ENCODE data around the gene TMEM181. TPM values are rescaled to one million over a fixed set of nuclear protein-coding genes. Genes with fewer than 3 reads are reported as not detected.
A peak's percentile ranks its signal among the peaks of the same experiment; 100 is the strongest.
"Not testable (repeated sequence)": the region's sequence is repeated elsewhere in the genome, so short reads cannot be mapped to it uniquely, and the experiment has no call there.

The TMEM181 gene
- total and polyA plus RNA-seq, 2 experiments from 2014 or later: 17.9 to 21.0 TPM

GRCh38 chr6:158603261-158604047 is 43.6 kb downstream of the TMEM181 start:
- no peak overlapping the region for H3K4me3 ChIP-seq
- no peaks in the 10 kb centered on the region for H3K9me3 ChIP-seq (ENCODE audit: low read depth)
- H3K4me1 ChIP-seq (ENCODE audit: low read depth): peaks cover 7% of the 10 kb centered on the region
- no peak for DNase-seq (ENCODE audit: low read depth in 1 of 2, low spot score in 1 of 2)
- no peak for TF ChIP-seq CTCF (IDR thresholded peaks at IDR 0.05; ENCODE audit: low read depth, low read length)
- H3K27ac ChIP-seq: peak overlapping the region; percentile 30
- H3K27me3 ChIP-seq: no peaks in the 10 kb centered on the region
- H3K36me3 ChIP-seq: peaks cover 10% of the 10 kb centered on the region

GRCh38 chr6:158604048-158604406 is 44.1 kb downstream of the TMEM181 start:
- Histone ChIP-seq H3K4me3 (no peak overlapping the region), H3K27me3 (no peaks in the 10 kb centered on the region), H3K9me3 (ENCODE audit: low read depth) (no peaks in the 10 kb centered on the region), H3K36me3 (peaks cover 10% of the 10 kb centered on the region), H3K27ac (peak overlapping the region; percentile 30), H3K4me1 (ENCODE audit: low read depth) (peaks cover 7% of the 10 kb centered on the region)
- TF ChIP-seq CTCF (IDR thresholded peaks at IDR 0.05; ENCODE audit: low read depth, low read length): no peak
- no peak for DNase-seq (ENCODE audit: low read depth in 1 of 2, low spot score in 1 of 2)

GRCh38 chr6:158605266-158605878 is 45.5 kb downstream of the TMEM181 start:
- TF ChIP-seq CTCF (IDR thresholded peaks at IDR 0.05; ENCODE audit: low read depth, low read length): peak; percentile 76
- peaks cover 18% of the 10 kb centered on the region for H3K4me1 ChIP-seq (ENCODE audit: low read depth)
- peak; percentile 76 to 81 for DNase-seq (ENCODE audit: low read depth in 1 of 2, low spot score in 1 of 2)
- H3K4me3 ChIP-seq: no peak overlapping the region
- peaks cover 10% of the 10 kb centered on the region for H3K36me3 ChIP-seq
- H3K27ac ChIP-seq: peak overlapping the region; percentile 28
- H3K27me3 ChIP-seq: no peaks in the 10 kb centered on the region
- H3K9me3 ChIP-seq (ENCODE audit: low read depth): no peaks in the 10 kb centered on the region

GRCh38 chr6:158606011-158606410 is 46.1 kb downstream of the TMEM181 start:
- not testable (repeated sequence) for H3K27me3 ChIP-seq; H3K4me3 ChIP-seq; DNase-seq (ENCODE audit: low read depth in 1 of 2, low spot score in 1 of 2); H3K36me3 ChIP-seq; H3K9me3 ChIP-seq (ENCODE audit: low read depth)
- Histone ChIP-seq H3K27ac (peak overlapping the region; percentile 28), H3K4me1 (ENCODE audit: low read depth) (peaks cover 24% of the 10 kb centered on the region)

- peaks cover 31% of the 10 kb centered on the region for H3K4me1 ChIP-seq (ENCODE audit: low read depth)
- DNase-seq (ENCODE audit: low read depth in 1 of 2, low spot score in 1 of 2): no peak
- H3K9me3 ChIP-seq (ENCODE audit: low read depth): no peaks in the 10 kb centered on the region
- peak overlapping the region; percentile 28 for H3K27ac ChIP-seq
- no peak for TF ChIP-seq CTCF (IDR thresholded peaks at IDR 0.05; ENCODE audit: low read depth, low read length)
- H3K27me3 ChIP-seq: no peaks in the 10 kb centered on the region
- no peak overlapping the region for H3K4me3 ChIP-seq
- peaks cover 9% of the 10 kb centered on the region for H3K36me3 ChIP-seq
Observed at GRCh38 chr6:158606935-158607334, 47.0 kb downstream of the TMEM181 start.
